Psoas muscle (tissue), 8 donors: Measurements from ENCODE around the gene TRIM22. TPM values are rescaled to one million over a fixed set of nuclear protein-coding genes. Genes with fewer than 3 reads are reported as not detected.

Experiments used
- ATAC-seq, 4 donors: fragments of 200-7000 bp; cut with Tn5 transposase; one replicate each; pipeline ENCODE4 v1.9.1; 2020; ENCODE audit warnings: moderate library complexity in 3 of 4, mild to moderate bottlenecking in 2 of 4
- DNase-seq, 2 donors: peaks; one replicate each; pipeline ENCODE4 v3.0.0-alpha.2; 2020
- H3K27ac ChIP-seq: fragments of 200-600 bp; one replicate; pipeline ENCODE4 v1.8.0; 2022
- H3K27me3 ChIP-seq, 3 donors: fragments of 200-600 bp in 1 of 3; one replicate each; pipeline versions ENCODE4 v1.6.1 to v1.8.0; 2013 to 2022; ENCODE audit warnings: low read length in 2 of 3, mild to moderate bottlenecking in 2 of 3, moderate library complexity in 1 of 3; ENCODE audit not compliant: insufficient read depth in 3 of 3
- H3K36me3 ChIP-seq, 2 donors: fragments of 200-600 bp in 1 of 2; one replicate each; pipeline versions ENCODE4 v1.6.1 to v1.8.0; 2013 to 2022; ENCODE audit warnings: low read depth in 1 of 2, mild to moderate bottlenecking in 1 of 2, moderate library complexity in 1 of 2; ENCODE audit not compliant: insufficient read depth in 1 of 2
- H3K4me1 ChIP-seq: fragments of 200-600 bp; one replicate; pipeline ENCODE4 v1.8.0; 2022
- H3K4me3 ChIP-seq: fragments of 200-600 bp; one replicate; pipeline ENCODE4 v1.8.0; 2022; ENCODE audit warnings: mild to moderate bottlenecking
- H3K9me3 ChIP-seq: fragments of 200-600 bp; one replicate; pipeline ENCODE4 v1.8.0; 2022
- CTCF ChIP-seq: fragments of 200-600 bp; IDR thresholded peaks from one replicate; pipeline ENCODE4 v1.8.0; 2022; ENCODE audit warnings: antibody characterized with exemption
- WGBS, 3 donors: extraction: QIAGEN DNeasy Blood & Tissue Kit; methylation state at CpG; one replicate each; pipeline versions ENCODE4 v1.1.6 to v1.1.7; 2013; 5-methylcytosine and 5-hydroxymethylcytosine counted together
- intact Hi-C, 2 donors: fragments of 100-400 bp; cut with DNase I; formaldehyde crosslinking; loops; one replicate each; pipeline versions ENCODE4 v1.11.0 to v1.14.2; 2022
- polyA plus RNA-seq, 3 donors: library from polyadenylated mRNA; stranded (reverse); fragments of 200-250 nt; gene quantifications; one replicate each; pipeline ENCODE4 v1.2.3, GENCODE V29; 2013
- total RNA-seq, 4 donors: library from RNA; stranded (reverse); fragmentation: NEBNext Ultra II Directional in 2 of 4; extraction: Animal tissue kit (Norgen Biotek cat#: 25700) in 2 of 4; gene quantifications; one replicate each; pipeline versions ENCODE4 v1.2.1 to v1.2.4, GENCODE V29; 2021 to 2023
- donor health status: healthy with polysubstance abuse.
- donor health status: DM: no; HTN: no; CAD: no; lungs with moderate emphysema.
- donor health status: Bipolar disorder and iron deficiency.
- donor health status: healthy.
- donor health status: DM: yes; HTN: yes; CAD: no.
- donor health status: DM: no; HTN: no; CAD: no.
- donor health status: DM: no; HTN: no; CAD: no.
- donor health status: DM: yes; HTN: yes; CAD: no.

Gene TRIM22
- total and polyA plus RNA-seq, 7 donors: 5.1 to 12.4 (median 6.2) TPM

GRCh38 chr11:5695580-5695979 is 6.0 kb downstream of the TRIM22 start:
- H3K27me3 ChIP-seq: no peaks in the 10 kb centered on the region
- H3K36me3 ChIP-seq: no peaks in the 10 kb centered on the region
- H3K27ac ChIP-seq: no peak overlapping the region
- no peaks in the 10 kb centered on the region for H3K9me3 ChIP-seq
- no peaks in the 10 kb centered on the region for H3K4me1 ChIP-seq
- no peak for TF ChIP-seq CTCF
- no peak overlapping the region for H3K4me3 ChIP-seq
- DNase-seq (no peak), ATAC-seq (no peak)
- intact Hi-C loops: no loop called here
- 54 to 73% (median 70%) methylated on average over 1 of the region's 1 CpG for WGBS, 3 donors

DNA sequence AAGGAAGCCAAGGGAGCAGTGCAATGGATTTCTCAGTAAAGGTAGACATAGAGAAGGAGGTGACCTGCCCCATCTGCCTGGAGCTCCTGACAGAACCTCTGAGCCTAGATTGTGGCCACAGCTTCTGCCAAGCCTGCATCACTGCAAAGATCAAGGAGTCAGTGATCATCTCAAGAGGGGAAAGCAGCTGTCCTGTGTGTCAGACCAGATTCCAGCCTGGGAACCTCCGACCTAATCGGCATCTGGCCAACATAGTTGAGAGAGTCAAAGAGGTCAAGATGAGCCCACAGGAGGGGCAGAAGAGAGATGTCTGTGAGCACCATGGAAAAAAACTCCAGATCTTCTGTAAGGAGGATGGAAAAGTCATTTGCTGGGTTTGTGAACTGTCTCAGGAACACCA is 6.6 kb downstream of the TRIM22 start:
- Histone ChIP-seq H3K27ac (no peak overlapping the region), H3K36me3 (no peaks in the 10 kb centered on the region), H3K4me3 (no peak overlapping the region), H3K9me3 (no peaks in the 10 kb centered on the region), H3K4me1 (no peaks in the 10 kb centered on the region), H3K27me3 (no peaks in the 10 kb centered on the region)
- DNase-seq (no peak), ATAC-seq (no peak)
- 34 to 40% (median 36%) methylated on average over 2 of the region's 2 CpGs for WGBS, 3 donors
- no peak for TF ChIP-seq CTCF
- intact Hi-C loops: no loop called here

GRCh38 chr11:5698281-5698680 is 8.7 kb downstream of the TRIM22 start:
- H3K9me3 ChIP-seq: no peaks in the 10 kb centered on the region
- no peak overlapping the region for H3K27ac ChIP-seq
- H3K36me3 ChIP-seq: peaks cover 0 to 3% of the 10 kb centered on the region in 2 donors
- no peak for TF ChIP-seq CTCF
- no peak overlapping the region for H3K4me3 ChIP-seq
- H3K4me1 ChIP-seq: no peaks in the 10 kb centered on the region
- ATAC-seq (no peak), DNase-seq (no peak)
- intact Hi-C loops: no loop called here
- no peaks in the 10 kb centered on the region for H3K27me3 ChIP-seq
- WGBS, 3 donors: 86 to 90% (median 87%) methylated on average over 7 of the region's 7 CpGs

GRCh38 chr11:5700421-5701054 is 10.9 kb downstream of the TRIM22 start:
- Histone ChIP-seq H3K4me1 (no peaks in the 10 kb centered on the region), H3K36me3 (peaks cover 0 to 3% of the 10 kb centered on the region in 2 donors), H3K4me3 (no peak overlapping the region), H3K9me3 (no peaks in the 10 kb centered on the region), H3K27me3 (no peaks in the 10 kb centered on the region), H3K27ac (no peak overlapping the region)
- DNase-seq (no peak), ATAC-seq (no peak)
- no peak for TF ChIP-seq CTCF
- 90 to 94% (median 92%) methylated on average over 10 of the region's 10 CpGs for WGBS, 3 donors
- intact Hi-C loops: no loop called here

DNA sequence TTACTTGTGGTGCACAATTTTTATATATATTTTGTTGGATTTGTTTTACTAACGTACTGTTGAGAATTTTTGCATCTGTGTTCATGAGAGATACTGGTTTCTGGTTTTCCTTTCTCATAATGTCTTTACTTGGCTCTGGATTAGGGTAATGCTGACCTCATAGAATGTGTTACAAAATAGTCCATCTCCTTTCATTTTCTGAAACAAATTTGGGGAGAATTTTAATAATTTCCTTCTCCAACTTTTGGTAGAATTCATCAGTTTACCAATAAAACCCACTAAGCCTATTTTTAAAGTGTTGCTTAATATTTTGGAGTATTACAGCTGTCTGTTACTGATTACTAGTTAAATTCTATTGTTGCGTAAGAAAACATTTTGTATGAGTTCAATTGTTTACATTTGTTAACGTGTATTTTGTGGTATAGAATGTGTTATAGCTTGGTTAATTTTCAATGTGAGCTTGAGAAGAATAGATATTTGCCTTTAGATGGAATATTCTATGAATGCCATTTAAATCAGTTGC is 11.5 kb downstream of the TRIM22 start:
- Histone ChIP-seq H3K4me1 (no peaks in the 10 kb centered on the region), H3K36me3 (peaks cover 0 to 3% of the 10 kb centered on the region in 2 donors), H3K9me3 (no peaks in the 10 kb centered on the region), H3K27ac (no peak overlapping the region), H3K27me3 (no peaks in the 10 kb centered on the region), H3K4me3 (no peak overlapping the region)
- ATAC-seq (no peak), DNase-seq (no peak)
- intact Hi-C loops: no loop called here
- 49 to 66% (median 63%) methylated on average over 3 of the region's 3 CpGs for WGBS, 3 donors
- TF ChIP-seq CTCF: no peak
